HG02840 (cell line): ENCODE measurements around the gene RIN3.
"Not testable (repeated sequence)": the region's sequence is repeated elsewhere in the genome, so short reads cannot be mapped to it uniquely, and the experiment has no call there.

Experiments used
- ATAC-seq: cut with Tn5 transposase; IDR thresholded peaks from one replicate; pipeline ENCODE4 v1.9.1; 2021; ENCODE audit warnings: mild to moderate bottlenecking, moderate library complexity, moderate number of reproducible peaks; ENCODE audit not compliant: unreplicated experiment, low FRiP score

RIN3 gene

DNA sequence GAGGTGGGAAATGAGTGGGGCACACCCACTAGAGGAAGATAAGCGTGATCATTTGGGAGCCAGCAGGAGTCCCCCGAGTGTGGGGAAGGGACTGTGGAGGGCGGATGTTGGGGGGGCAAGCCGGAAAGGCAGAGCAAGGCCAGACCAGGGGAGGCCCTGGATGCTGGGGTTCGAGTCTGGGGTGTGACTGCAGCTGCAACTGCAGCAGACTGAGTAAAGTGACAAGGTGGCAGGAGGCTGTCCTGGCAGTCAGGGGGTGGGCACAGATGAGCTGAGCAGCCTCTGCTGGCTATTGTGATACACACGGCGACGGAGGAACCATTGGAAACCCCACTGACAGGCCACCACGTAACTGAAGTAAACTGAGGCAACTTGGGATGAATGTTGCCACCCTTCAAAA lies 124.7 kb downstream of the RIN3 start:
- ATAC-seq, result no peak

DNA sequence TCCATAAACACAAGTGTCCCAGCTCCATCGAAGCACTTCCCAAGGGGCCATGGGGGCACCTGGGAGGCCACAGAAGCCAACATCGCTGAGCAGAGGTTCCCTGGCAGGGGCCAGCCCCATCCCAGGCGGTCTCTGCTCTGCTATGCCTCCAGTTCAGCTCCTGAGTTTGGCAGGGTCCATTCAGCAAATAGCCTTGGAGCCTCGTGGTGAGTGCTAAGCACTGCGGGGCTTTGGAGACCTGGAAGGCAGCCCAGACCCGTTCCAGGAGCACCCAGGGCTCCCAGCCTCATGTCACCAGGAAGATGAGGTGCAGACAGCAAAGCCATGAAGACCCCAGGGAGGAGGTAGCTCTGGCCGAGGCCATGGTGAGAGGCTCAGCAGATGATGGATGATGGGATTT lies 125.3 kb downstream of the RIN3 start:
- ATAC-seq, result no peak

DNA sequence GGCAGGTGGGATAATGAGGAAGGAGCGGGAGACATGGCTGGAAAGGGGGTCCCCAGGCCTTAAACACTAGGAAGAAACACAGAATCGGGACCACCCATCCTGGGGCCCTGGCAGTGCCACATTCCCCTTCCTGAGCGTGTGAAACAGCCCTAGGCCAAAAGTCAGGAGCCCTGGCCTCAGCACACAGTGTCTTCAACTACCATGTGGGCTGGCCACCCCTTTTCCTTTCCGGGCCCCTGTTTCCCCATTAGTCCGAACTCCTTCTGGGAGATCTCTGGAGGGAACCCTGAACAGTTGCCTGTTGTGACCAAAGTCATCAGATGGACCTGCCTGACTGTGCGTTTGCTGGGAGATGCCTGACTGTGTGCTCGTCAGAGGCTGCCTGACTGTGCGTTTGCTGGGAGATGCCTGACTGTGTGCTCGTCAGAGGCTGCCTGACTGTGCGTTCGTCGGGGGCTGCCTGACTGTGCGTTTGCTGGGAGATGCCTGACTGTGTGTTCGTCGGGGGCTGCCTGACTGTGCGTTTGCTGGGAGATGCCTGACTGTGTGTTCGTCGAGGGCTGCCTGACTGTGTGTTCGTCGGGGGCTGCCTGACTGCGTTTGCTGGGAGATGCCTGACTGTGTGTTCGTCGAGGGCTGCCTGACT lies 126.0 kb downstream of the RIN3 start:
- not testable (repeated sequence) for ATAC-seq

GRCh38 chr14:92641306-92641705 lies 127.7 kb downstream of the RIN3 start:
- no peak for ATAC-seq

- ATAC-seq, result no peak
Observed at GRCh38 chr14:92644171-92644969, 130.8 kb downstream of the RIN3 start.

GRCh38 chr14:92644970-92645515 lies 131.5 kb downstream of the RIN3 start:
- no peak for ATAC-seq

DNA sequence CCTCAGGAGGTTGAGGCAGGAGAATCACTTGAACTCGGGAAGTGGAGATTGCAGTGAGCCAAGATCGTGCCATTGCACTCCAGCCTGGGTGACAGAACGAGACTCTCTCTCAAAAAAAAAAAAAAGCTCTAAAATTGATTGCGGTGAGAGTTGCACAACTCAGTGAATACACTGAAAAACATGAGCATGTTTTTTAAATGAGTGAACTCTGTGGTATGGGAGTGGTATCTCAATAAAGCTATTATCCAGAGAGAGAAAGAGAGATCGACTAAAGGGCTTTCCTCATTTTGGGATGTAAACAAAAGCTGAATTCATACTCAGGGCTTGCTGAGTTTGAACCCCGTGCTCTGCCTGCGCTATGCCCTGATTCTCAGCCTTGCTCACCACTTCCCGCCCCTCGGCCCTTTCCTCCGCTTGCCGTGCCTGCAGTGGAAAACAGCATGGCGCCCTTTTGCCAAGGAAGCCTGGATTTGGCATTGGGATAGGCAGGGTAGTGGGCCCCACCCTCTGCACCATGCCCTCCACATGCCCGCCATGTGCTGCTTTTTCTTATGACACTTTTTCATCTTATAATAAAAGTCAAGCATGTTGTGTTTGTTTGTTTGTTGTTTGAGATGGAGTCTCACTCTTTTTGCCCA lies 132.4 kb downstream of the RIN3 start:
- no peak for ATAC-seq

DNA sequence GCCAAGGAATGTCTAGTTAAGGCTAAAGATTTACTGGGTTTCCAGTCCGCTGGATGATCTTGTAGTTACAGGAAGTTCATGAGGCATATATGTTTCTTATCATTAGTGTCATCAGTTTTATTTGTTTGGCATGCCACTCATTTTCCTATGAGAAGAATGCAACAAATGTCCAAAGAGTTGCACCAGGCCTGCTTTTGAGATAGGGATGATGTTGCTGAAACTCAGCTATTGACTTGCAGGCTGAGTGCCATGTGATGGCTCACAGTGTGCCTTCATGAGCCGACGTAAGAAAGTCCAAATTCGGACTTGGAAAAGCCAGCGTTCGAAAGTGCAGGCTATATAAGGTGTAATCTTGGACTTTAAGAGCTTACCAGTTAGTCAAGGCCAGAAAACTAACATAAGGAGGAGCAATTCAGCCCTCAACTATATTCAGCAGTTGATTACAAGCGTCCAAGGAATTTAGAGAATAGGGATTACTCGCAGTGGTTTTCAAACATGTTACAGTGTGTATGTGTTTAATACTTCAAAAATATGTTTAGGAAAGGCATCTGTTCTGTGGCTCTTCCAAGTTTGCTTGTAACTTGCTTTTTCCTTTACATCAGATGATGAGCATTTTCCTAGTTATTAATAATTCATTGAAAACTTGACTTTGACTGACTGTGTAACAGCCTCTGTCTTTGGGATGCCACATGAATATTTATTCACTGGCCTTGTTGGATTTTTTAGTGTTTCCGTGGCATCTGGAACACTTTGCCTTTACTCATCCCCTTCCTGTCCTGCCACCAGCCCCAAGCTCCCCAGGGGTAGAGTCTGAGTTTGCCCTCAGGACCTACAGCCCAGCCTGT lies 133.6 kb downstream of the RIN3 start:
- no peak for ATAC-seq

- no peak for ATAC-seq
Observed at GRCh38 chr14:92647797-92648279, 134.3 kb downstream of the RIN3 start.

- no peak for ATAC-seq
Observed at GRCh38 chr14:92649066-92649465, 135.5 kb downstream of the RIN3 start.

- ATAC-seq, result no peak
Observed at GRCh38 chr14:92649934-92650545, 136.5 kb downstream of the RIN3 start.

- ATAC-seq, result peak; percentile 6
Observed at GRCh38 chr14:92650581-92651105, 137.1 kb downstream of the RIN3 start.

- ATAC-seq, result peak; percentile 59
Observed at GRCh38 chr14:92651106-92651757, 137.7 kb downstream of the RIN3 start.

DNA sequence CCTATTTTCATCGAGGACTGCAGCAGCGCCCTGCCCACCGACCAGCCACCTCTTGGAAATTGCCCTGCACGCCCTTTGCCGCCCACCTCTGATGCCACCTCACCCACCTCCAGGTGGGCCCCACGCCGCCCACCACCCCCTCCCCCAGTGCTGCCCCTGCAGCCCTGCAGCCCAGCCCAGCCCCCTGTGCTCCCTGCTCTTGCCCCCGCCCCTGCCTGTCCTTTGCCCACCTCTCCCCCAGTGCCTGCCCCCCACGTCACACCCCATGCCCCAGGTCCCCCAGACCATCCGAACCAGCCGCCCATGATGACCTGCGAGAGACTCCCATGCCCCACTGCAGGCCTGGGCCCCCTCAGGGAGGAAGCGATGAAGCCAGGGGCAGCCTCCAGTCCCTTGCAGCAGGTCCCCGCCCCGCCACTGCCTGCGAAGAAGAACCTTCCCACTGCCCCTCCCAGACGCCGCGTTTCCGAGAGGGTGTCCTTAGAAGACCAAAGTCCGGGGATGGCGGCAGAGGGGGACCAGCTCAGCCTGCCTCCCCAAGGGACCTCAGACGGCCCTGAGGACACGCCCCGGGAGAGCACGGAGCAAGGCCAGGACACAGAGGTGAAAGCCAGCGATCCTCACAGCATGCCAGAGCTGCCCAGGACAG lies 138.3 kb downstream of the RIN3 start:
- no peak for ATAC-seq

DNA sequence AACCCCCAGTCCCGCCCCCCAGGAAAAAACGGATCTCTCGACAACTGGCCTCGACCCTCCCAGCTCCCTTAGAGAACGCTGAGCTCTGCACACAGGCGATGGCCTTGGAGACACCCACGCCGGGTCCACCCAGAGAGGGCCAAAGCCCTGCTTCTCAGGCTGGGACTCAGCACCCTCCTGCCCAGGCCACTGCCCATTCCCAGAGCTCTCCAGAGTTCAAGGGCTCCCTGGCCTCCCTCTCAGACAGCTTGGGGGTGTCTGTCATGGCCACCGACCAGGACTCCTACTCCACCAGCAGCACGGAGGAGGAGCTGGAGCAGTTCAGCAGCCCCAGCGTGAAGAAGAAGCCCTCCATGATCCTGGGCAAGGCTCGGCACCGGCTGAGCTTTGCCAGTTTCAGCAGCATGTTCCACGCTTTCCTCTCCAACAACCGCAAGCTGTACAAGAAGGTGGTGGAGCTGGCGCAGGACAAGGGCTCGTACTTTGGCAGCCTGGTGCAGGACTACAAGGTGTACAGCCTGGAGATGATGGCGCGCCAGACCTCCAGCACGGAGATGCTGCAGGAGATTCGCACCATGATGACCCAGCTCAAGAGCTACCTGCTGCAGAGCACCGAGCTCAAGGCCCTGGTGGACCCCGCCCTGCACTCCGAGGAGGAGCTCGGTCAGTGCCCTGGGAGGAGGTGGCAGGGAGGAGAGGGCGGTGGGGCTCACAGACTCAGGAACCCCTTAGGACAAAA lies 139.0 kb downstream of the RIN3 start:
- ATAC-seq, result no peak

DNA sequence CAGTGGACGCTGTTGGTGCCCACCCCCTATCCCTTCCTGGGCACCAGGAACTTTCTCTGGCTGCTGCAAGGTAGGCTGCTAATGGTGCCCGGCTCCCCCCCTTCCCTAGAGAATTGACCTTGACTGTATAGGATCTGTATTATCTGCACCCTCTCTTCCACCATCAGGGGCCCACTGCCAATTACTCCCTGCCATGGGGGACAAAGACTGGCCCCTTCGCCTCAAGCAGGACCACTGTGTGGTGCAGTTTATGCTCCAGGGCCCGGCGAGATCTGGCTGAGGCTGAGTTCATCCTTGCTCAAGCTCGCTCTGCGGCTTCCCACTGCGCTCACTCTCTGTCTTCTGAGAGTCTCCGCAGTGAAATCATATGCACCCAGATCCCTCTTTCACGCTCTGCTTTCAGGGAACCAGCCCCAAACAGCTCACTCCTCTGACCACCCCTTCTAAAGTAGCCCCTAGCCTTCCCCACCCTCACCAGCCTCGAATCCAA lies 139.6 kb downstream of the RIN3 start:
- no peak for ATAC-seq

DNA sequence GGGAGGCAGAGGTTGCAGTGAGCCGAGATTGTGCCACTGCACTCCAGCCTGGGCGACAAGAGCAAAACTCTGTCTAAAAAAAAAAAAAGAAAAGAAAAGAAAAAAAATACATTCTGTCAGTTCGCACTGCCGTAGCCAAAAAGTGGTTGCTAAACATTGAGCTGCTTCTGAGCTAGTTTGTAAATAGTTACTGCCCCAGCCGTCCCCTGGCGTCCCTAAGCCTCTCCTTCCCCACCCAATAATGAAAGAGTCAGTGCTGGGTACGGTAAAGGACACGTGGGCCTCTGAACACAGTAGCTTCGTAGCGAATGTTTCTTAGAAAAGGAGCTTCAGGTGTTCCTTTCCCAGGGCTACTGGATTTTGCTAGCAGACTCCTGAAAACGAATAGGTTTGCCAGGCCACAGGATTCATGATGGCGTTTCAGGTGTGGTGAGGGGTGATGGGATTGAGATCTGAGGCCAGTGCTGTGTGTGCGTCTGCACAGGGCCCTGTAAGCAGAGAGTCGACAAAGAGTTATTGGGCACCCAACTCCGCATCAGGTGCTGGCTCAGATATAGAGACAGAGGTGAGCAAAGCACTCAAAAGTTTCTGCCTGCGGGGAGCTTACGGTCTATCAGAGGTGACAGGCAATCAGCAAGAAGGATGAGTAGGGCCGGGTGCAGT lies 140.8 kb downstream of the RIN3 start:
- no peak for ATAC-seq
